Measurements from ENCODE around the gene SSBP4. TPM values are rescaled to one million over a fixed set of nuclear protein-coding genes. Genes with fewer than 3 reads are reported as not detected.

Gene SSBP4
- total RNA-seq, 1 experiment from 2014 or later, result 164 TPM

DNA sequence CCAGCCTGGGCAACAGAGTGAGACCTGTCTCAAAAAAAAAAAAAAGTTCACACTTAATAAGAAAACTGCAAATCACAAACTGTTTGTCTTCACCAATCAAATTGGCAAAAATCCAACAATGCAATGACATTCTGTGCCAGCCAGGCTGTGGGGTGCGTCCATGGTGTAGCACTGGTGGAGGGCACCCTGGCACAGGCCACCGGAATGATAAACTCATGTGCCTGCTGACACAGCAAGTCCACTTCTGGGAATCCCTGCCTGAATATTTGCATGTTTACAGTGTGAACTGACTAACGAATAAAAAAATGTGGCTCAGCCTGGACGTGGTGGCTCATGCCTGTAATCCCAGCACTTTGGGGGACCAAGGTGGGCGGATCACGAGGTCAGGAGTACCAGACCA, 20.2 kb upstream of the SSBP4 start:
- no peaks in the 10 kb centered on the region for H3K9me2 ChIP-seq (ENCODE audit: insufficient read depth)
- ChIA-PET RAD21 (ENCODE audit: low non-redundant PET in 1 of 2, low total read pairs in 2 of 2, uncharacterized antibody in 2 of 2, unreplicated experiment in 2 of 2) (no interaction called here), CTCF (no interaction called here), POLR2A (interaction anchor here (0.8 to 2.4 kb wide), 3 partner anchors 9 to 13 kb away, joined by 4 to 10 read pairs (median 5); partner anchors contain the start of gene GDF15)
- H4K20me1 ChIP-seq (ENCODE audit: insufficient read depth), result no peaks in the 10 kb centered on the region
- DNase-seq (ENCODE audit: low read depth, low spot score) (no peak), ATAC-seq (no peak)
- no peak overlapping the region for H3K9ac ChIP-seq (ENCODE audit: low read length)
- H2AFZ ChIP-seq (ENCODE audit: low read depth, low read length, poor library complexity, severe bottlenecking), result no peak overlapping the region
- intact Hi-C loops (cut with micrococcal nuclease), result no loop called here
- TF ChIP-seq CBX3 (IDR thresholded peaks at IDR 0.05; ENCODE audit: low read depth) (no peak), POLR2AphosphoS5 (IDR thresholded peaks at IDR 0.05; ENCODE audit: low read depth, low read length) (no peak), ELF1 (IDR thresholded peaks at IDR 0.05; ENCODE audit: borderline replicate concordance, low read depth) (no peak), RAD21 (IDR thresholded peaks at IDR 0.05; ENCODE audit: low read depth) (no peak), POLR2A (IDR thresholded peaks at IDR 0.05; ENCODE audit: borderline replicate concordance, extremely low read depth, insufficient read depth, insufficient read length) (no peak), YY1 (IDR thresholded peaks at IDR 0.05; ENCODE audit: extremely low read depth, insufficient replicate concordance, low read depth, low read length) (no peak), TCF7L2 (IDR thresholded peaks at IDR 0.05; ENCODE audit: borderline replicate concordance, extremely low read depth, insufficient read depth, insufficient read length) (no peak), EZH2phosphoT487 (IDR thresholded peaks at IDR 0.05; ENCODE audit: borderline replicate concordance) (no peak), ZNF274 (IDR thresholded peaks at IDR 0.05; ENCODE audit: low read depth, low read length) (no peak), FOSL1 (IDR thresholded peaks at IDR 0.05; ENCODE audit: low read depth) (no peak), ZBTB33 (IDR thresholded peaks at IDR 0.05; ENCODE audit: extremely low read depth, insufficient replicate concordance, low read length) (no peak), EZH2 (IDR thresholded peaks at IDR 0.05) (no peak), EGR1 (IDR thresholded peaks at IDR 0.05; ENCODE audit: low read depth) (no peak), CTCF (IDR thresholded peaks at IDR 0.05 in 2 of 3, conservative IDR thresholded peaks at IDR 0.05 in 1 of 3; ENCODE audit: borderline replicate concordance in 1 of 3, insufficient read depth in 1 of 3, low read depth in 2 of 3, low read length in 2 of 3) (no peak)
- TF ChIP-seq, protein P1, sequence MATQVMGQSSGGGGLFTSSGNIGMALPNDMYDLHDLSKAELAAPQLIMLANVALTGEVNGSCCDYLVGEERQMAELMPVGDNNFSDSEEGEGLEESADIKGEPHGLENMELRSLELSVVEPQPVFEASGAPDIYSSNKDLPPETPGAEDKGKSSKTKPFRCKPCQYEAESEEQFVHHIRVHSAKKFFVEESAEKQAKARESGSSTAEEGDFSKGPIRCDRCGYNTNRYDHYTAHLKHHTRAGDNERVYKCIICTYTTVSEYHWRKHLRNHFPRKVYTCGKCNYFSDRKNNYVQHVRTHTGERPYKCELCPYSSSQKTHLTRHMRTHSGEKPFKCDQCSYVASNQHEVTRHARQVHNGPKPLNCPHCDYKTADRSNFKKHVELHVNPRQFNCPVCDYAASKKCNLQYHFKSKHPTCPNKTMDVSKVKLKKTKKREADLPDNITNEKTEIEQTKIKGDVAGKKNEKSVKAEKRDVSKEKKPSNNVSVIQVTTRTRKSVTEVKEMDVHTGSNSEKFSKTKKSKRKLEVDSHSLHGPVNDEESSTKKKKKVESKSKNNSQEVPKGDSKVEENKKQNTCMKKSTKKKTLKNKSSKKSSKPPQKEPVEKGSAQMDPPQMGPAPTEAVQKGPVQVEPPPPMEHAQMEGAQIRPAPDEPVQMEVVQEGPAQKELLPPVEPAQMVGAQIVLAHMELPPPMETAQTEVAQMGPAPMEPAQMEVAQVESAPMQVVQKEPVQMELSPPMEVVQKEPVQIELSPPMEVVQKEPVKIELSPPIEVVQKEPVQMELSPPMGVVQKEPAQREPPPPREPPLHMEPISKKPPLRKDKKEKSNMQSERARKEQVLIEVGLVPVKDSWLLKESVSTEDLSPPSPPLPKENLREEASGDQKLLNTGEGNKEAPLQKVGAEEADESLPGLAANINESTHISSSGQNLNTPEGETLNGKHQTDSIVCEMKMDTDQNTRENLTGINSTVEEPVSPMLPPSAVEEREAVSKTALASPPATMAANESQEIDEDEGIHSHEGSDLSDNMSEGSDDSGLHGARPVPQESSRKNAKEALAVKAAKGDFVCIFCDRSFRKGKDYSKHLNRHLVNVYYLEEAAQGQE (IDR thresholded peaks at IDR 0.05; ENCODE audit: low read depth), result no peak
- TF ChIP-seq, protein P2, sequence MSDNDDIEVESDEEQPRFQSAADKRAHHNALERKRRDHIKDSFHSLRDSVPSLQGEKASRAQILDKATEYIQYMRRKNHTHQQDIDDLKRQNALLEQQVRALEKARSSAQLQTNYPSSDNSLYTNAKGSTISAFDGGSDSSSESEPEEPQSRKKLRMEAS (IDR thresholded peaks at IDR 0.05), result no peak
- TF ChIP-seq, protein P3, sequence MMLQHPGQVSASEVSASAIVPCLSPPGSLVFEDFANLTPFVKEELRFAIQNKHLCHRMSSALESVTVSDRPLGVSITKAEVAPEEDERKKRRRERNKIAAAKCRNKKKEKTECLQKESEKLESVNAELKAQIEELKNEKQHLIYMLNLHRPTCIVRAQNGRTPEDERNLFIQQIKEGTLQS (IDR thresholded peaks at IDR 0.05), result no peak
- no peaks in the 10 kb centered on the region for H3K9me3 ChIP-seq (ENCODE audit: control insufficient read depth in 1 of 2, insufficient read depth in 1 of 2, low read depth in 1 of 2, low read length in 2 of 2)
- no peaks in the 10 kb centered on the region for H3K79me2 ChIP-seq (ENCODE audit: insufficient read depth, low read length)
- no peak overlapping the region for H3K4me3 ChIP-seq (replicated peaks in 1 of 2; ENCODE audit: low read depth in 1 of 2, low read length in 2 of 2)
- no peaks in the 10 kb centered on the region for H3K27me3 ChIP-seq (ENCODE audit: insufficient read depth, low read length)
- no peak overlapping the region for H3K4me2 ChIP-seq (ENCODE audit: low read length)
- H3K36me3 ChIP-seq (ENCODE audit: control insufficient read depth in 1 of 2, insufficient read depth in 2 of 2, low read length in 2 of 2), result no peaks in the 10 kb centered on the region
- H3K4me1 ChIP-seq (ENCODE audit: control insufficient read depth in 1 of 2, insufficient read depth in 2 of 2, low read length in 2 of 2), result peaks cover 9 to 22% of the 10 kb centered on the region in 2 experiments
- no peak overlapping the region for H3K27ac ChIP-seq (ENCODE audit: low read depth, low read length)
- no TSS peak for BruUV-seq (replicated peaks)

Measured in HCT116 (cell line).